ENCODE measurements around the gene TRIM6. TPM values are rescaled to one million over a fixed set of nuclear protein-coding genes. Genes with fewer than 3 reads are reported as not detected.

The TRIM6 gene
- total RNA-seq, 1 donor from 2014 or later, result 0.10 TPM

Other genes with a start within 250 kb of the TRIM6 start
- not detected in 2 replicates for gene OR51B6, start 245.1 kb upstream of the TRIM6 start, total RNA-seq
- not detected in 2 replicates for gene OR51M1, start 212.8 kb upstream of the TRIM6 start, total RNA-seq
- not detected in 2 replicates for gene OR51Q1, start 174.5 kb upstream of the TRIM6 start, total RNA-seq
- gene OR51I1, start 155.1 kb upstream of the TRIM6 start, total RNA-seq, result not detected in 2 replicates
- gene OR51I2, start 147.3 kb upstream of the TRIM6 start, total RNA-seq, result not detected in 2 replicates
- not detected in 2 replicates for gene OR52D1, start 108.0 kb upstream of the TRIM6 start, total RNA-seq
- gene UBQLN3, start 86.7 kb upstream of the TRIM6 start, total RNA-seq, result 0.20 TPM in 1 of 2 replicates, not detected in the other
- gene UBQLNL, start 79.9 kb upstream of the TRIM6 start, total RNA-seq, result 0.12 and 0.34 TPM in 2 replicates
- gene OR52H1, start 48.1 kb upstream of the TRIM6 start, total RNA-seq, result 0.20 TPM in 1 of 2 replicates, not detected in the other
- not detected in 2 replicates for gene OR52B6, start 15.8 kb upstream of the TRIM6 start, total RNA-seq
- gene TRIM34, start 28.4 kb downstream of the TRIM6 start, total RNA-seq, result 9.7 and 9.8 TPM in 2 replicates
- gene TRIM5, start 88.4 kb downstream of the TRIM6 start, total RNA-seq, result 22.1 and 24.0 TPM in 2 replicates
- gene TRIM22, start 93.2 kb downstream of the TRIM6 start, total RNA-seq, result 280 and 282 TPM in 2 replicates
- 0.17 and 0.37 TPM in 2 replicates for gene OR56B1, start 139.8 kb downstream of the TRIM6 start, total RNA-seq
- 1.1 and 1.9 TPM in 2 replicates for gene OR52N4, start 157.6 kb downstream of the TRIM6 start, total RNA-seq
- gene OR52N5, start 186.7 kb downstream of the TRIM6 start, total RNA-seq, result not detected in 2 replicates
- gene OR52N1, start 194.6 kb downstream of the TRIM6 start, total RNA-seq, result not detected in 2 replicates
- gene OR52N2, start 212.3 kb downstream of the TRIM6 start, total RNA-seq, result not detected in 2 replicates
- gene OR52E6, start 245.3 kb downstream of the TRIM6 start, total RNA-seq, result not detected in 2 replicates

Measured in T-helper 1 cell treated with Interleukin-12 subunit alpha and Interleukin-12 subunit beta and Interleukin-4 antibody, amounts not matched to agents 30 ng/mL and 1 ng/mL, for 36 hours (primary cell).